HK-2 (cell line): Measurements from ENCODE around the gene ADAMTS7.
"Not testable (repeated sequence)": the region's sequence is repeated elsewhere in the genome, so short reads cannot be mapped to it uniquely, and the experiment has no call there.

Experiments used
- DNase-seq: peaks from one replicate; pipeline ENCODE4 v3.0.0-alpha.2; 2018; ENCODE audit not compliant: unreplicated experiment

ADAMTS7 gene

GRCh38 chr15:78782402-78782801, 28.9 kb downstream of the ADAMTS7 start:
- DNase-seq = not testable (repeated sequence)

GRCh38 chr15:78781381-78781780, 29.9 kb downstream of the ADAMTS7 start:
- DNase-seq = not testable (repeated sequence)

GRCh38 chr15:78779975-78780374, 31.3 kb downstream of the ADAMTS7 start:
- not testable (repeated sequence) for DNase-seq

- not testable (repeated sequence) for DNase-seq
Measured at GRCh38 chr15:78779176-78779785, 32.0 kb downstream of the ADAMTS7 start.

- no peak for DNase-seq
Measured at GRCh38 chr15:78778422-78778821, 32.8 kb downstream of the ADAMTS7 start.

GRCh38 chr15:78777953-78778345, 33.3 kb downstream of the ADAMTS7 start:
- not testable (repeated sequence) for DNase-seq

- DNase-seq = not testable (repeated sequence)
Measured at GRCh38 chr15:78777290-78777952, 33.8 kb downstream of the ADAMTS7 start.

- DNase-seq = not testable (repeated sequence)
Measured at GRCh38 chr15:78776046-78776925, 35.0 kb downstream of the ADAMTS7 start.

- no peak for DNase-seq
Measured at GRCh38 chr15:78775472-78775871, 35.8 kb downstream of the ADAMTS7 start.

GRCh38 chr15:78774451-78774990, 36.7 kb downstream of the ADAMTS7 start:
- not testable (repeated sequence) for DNase-seq

GRCh38 chr15:78773765-78774450, 37.4 kb downstream of the ADAMTS7 start:
- not testable (repeated sequence) for DNase-seq

GRCh38 chr15:78772738-78773137, 38.5 kb downstream of the ADAMTS7 start:
- DNase-seq = no peak

GRCh38 chr15:78771436-78772000, 39.7 kb downstream of the ADAMTS7 start:
- DNase-seq = not testable (repeated sequence)

- DNase-seq = not testable (repeated sequence)
Measured at GRCh38 chr15:78771020-78771419, 40.2 kb downstream of the ADAMTS7 start.

- not testable (repeated sequence) for DNase-seq
Measured at GRCh38 chr15:78769473-78770225, 41.6 kb downstream of the ADAMTS7 start.

GRCh38 chr15:78768531-78769408, 42.5 kb downstream of the ADAMTS7 start:
- no peak for DNase-seq

- no peak for DNase-seq
Measured at GRCh38 chr15:78768096-78768495, 43.2 kb downstream of the ADAMTS7 start.

GRCh38 chr15:78767331-78767951, 43.8 kb downstream of the ADAMTS7 start:
- no peak for DNase-seq

GRCh38 chr15:78766641-78767071, 44.6 kb downstream of the ADAMTS7 start:
- not testable (repeated sequence) for DNase-seq
